Measurements from ENCODE around the gene PCDHB10.

The PCDHB10 gene

GRCh38 chr5:141236516-141237313, 44.6 kb downstream of the PCDHB10 start:
- H3K27ac ChIP-seq (ENCODE audit: insufficient read depth, low read depth, low read length, poor library complexity, severe bottlenecking): no peak overlapping the region
- no peaks in the 10 kb centered on the region for H3K36me3 ChIP-seq (ENCODE audit: control insufficient read depth, insufficient read depth, low read length)
- no peaks in the 10 kb centered on the region for H3K27me3 ChIP-seq (ENCODE audit: control insufficient read depth, insufficient read depth, low read length, poor library complexity, severe bottlenecking)
- H3K4me1 ChIP-seq (ENCODE audit: control insufficient read depth, insufficient read depth, low read length): no peaks in the 10 kb centered on the region
- H3K4me3 ChIP-seq (ENCODE audit: insufficient read depth, low read depth, low read length): no peak overlapping the region
- 95 to 96% methylated on average over 32 of the region's 32 CpGs for WGBS, 2 experiments
- H3K9me3 ChIP-seq (ENCODE audit: control insufficient read depth, low read length): peaks cover 6% of the 10 kb centered on the region

DNA sequence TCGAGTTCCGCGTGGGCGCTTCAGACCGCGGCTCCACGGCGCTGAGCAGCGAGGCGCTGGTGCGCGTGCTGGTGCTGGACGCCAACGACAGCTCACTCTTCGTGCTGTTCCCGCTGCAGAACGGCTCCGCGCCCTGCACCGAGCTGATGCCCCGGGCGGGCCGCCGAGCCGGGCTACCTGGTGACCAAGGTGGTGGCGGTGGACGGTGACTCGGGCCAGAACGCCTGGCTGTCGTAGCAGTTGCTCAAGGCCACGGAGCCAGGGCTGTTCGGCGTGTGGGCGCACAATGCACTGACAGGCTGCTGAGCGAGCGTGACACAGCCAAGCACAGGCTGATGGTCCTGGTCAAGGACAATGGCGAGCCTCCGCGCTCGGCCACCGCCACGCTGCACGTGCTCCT, 49.3 kb downstream of the PCDHB10 start:
- no peaks in the 10 kb centered on the region for H3K9me3 ChIP-seq (ENCODE audit: control insufficient read depth, low read length)
- no peaks in the 10 kb centered on the region for H3K36me3 ChIP-seq (ENCODE audit: control insufficient read depth, insufficient read depth, low read length)
- 95% methylated on average over 43 of the region's 43 CpGs for WGBS, 2 experiments
- no peaks in the 10 kb centered on the region for H3K4me1 ChIP-seq (ENCODE audit: control insufficient read depth, insufficient read depth, low read length)
- no peak overlapping the region for H3K27ac ChIP-seq (ENCODE audit: insufficient read depth, low read depth, low read length, poor library complexity, severe bottlenecking)
- H3K4me3 ChIP-seq (ENCODE audit: insufficient read depth, low read depth, low read length): no peak overlapping the region
- H3K27me3 ChIP-seq (ENCODE audit: control insufficient read depth, insufficient read depth, low read length, poor library complexity, severe bottlenecking): no peaks in the 10 kb centered on the region

All from ectodermal cell (in vitro differentiated cells).